H9 (cell line): ENCODE results near the gene WAPL. TPM values are rescaled to one million over a fixed set of nuclear protein-coding genes. Genes with fewer than 3 reads are reported as not detected.

Source experiments
- DNase-seq: peaks from one replicate; pipeline ENCODE4 v3.0.0-alpha.2; 2017
- H2AFZ ChIP-seq: one replicate; pipeline ENCODE4 v1.6.1; 2013; ENCODE audit warnings: mild to moderate bottlenecking, low read length, control low read depth, moderate library complexity
- H2AK5ac ChIP-seq: 2 replicates; pipeline ENCODE4 v1.6.1; 2013; ENCODE audit warnings: low read length, control low read depth, mixed read lengths; ENCODE audit not compliant: insufficient read length
- H2BK120ac ChIP-seq: one replicate; pipeline ENCODE4 v1.6.1; 2013; ENCODE audit warnings: low read depth, mild to moderate bottlenecking, low read length, control low read depth, inconsistent platforms; ENCODE audit not compliant: poor library complexity, severe bottlenecking
- H2BK12ac ChIP-seq: 2 replicates; pipeline ENCODE4 v1.6.1; 2013; ENCODE audit warnings: low read length, control low read depth, mixed read lengths, low read depth; ENCODE audit not compliant: insufficient read length
- H2BK15ac ChIP-seq: 2 replicates; pipeline ENCODE4 v1.6.1; 2013; ENCODE audit warnings: low read depth, low read length, control low read depth
- H2BK20ac ChIP-seq: one replicate; pipeline ENCODE4 v1.6.1; 2013; ENCODE audit warnings: low read depth, mild to moderate bottlenecking, low read length, control low read depth, inconsistent platforms; ENCODE audit not compliant: poor library complexity, severe bottlenecking
- H2BK5ac ChIP-seq: 2 replicates; pipeline ENCODE4 v1.6.1; 2013; ENCODE audit warnings: low read length, control low read depth, mixed read lengths; ENCODE audit not compliant: insufficient read length
- H3K14ac ChIP-seq: 2 replicates; pipeline ENCODE4 v1.6.1; 2013; ENCODE audit warnings: low read length, control low read depth; ENCODE audit not compliant: insufficient read depth
- H3K18ac ChIP-seq: 2 replicates; pipeline ENCODE4 v1.6.1; 2013; ENCODE audit warnings: low read depth, mild to moderate bottlenecking, mixed read lengths, low read length, control low read depth; ENCODE audit not compliant: insufficient read length
- H3K23ac ChIP-seq: 2 replicates; pipeline ENCODE4 v1.6.1; 2013; ENCODE audit warnings: low read length, control low read depth, mixed read lengths, low read depth; ENCODE audit not compliant: insufficient read length
- H3K23me2 ChIP-seq: 2 replicates; pipeline ENCODE4 v1.6.1; 2013; ENCODE audit warnings: low read depth, mild to moderate bottlenecking, mixed read lengths, low read length, control low read depth; ENCODE audit not compliant: insufficient read length, poor library complexity, severe bottlenecking
- H3K27ac ChIP-seq: 2 replicates; pipeline ENCODE4 v1.5.1; 2013; ENCODE audit warnings: low read length, control low read depth, mixed read lengths, low read depth; ENCODE audit not compliant: insufficient read length
- H3K27me3 ChIP-seq: 2 replicates; pipeline ENCODE4 v1.6.1; 2013; ENCODE audit warnings: low read length, control low read depth, inconsistent platforms; ENCODE audit not compliant: insufficient read depth
- H3K4ac ChIP-seq: 2 replicates; pipeline ENCODE4 v1.6.1; 2013; ENCODE audit warnings: low read depth, mild to moderate bottlenecking, control low read depth, inconsistent platforms, low read length, moderate library complexity
- H3K4me1 ChIP-seq: 2 replicates; pipeline ENCODE4 v1.6.1; 2013; ENCODE audit warnings: low read length, control low read depth, inconsistent platforms; ENCODE audit not compliant: insufficient read depth
- H3K4me2 ChIP-seq: 2 replicates; pipeline ENCODE4 v1.6.1; 2013; ENCODE audit warnings: low read length, control low read depth, mixed read lengths; ENCODE audit not compliant: insufficient read length, insufficient read depth
- H3K56ac ChIP-seq: 2 replicates; pipeline ENCODE4 v1.6.1; 2013; ENCODE audit warnings: low read depth, mild to moderate bottlenecking, mixed read lengths, low read length, control low read depth; ENCODE audit not compliant: insufficient read length
- H3K79me1 ChIP-seq: 2 replicates; pipeline ENCODE4 v1.6.1; 2013; ENCODE audit warnings: low read depth, mild to moderate bottlenecking, moderate library complexity, low read length, control low read depth, inconsistent platforms; ENCODE audit not compliant: insufficient read depth, poor library complexity, severe bottlenecking
- H3K79me2 ChIP-seq: 2 replicates; pipeline ENCODE4 v1.6.1; 2013; ENCODE audit warnings: low read length, control low read depth, inconsistent platforms; ENCODE audit not compliant: insufficient read depth
- H3K9ac ChIP-seq: 2 replicates; pipeline ENCODE4 v1.6.1; 2013; ENCODE audit warnings: low read length, control low read depth, mixed read lengths; ENCODE audit not compliant: insufficient read length; ENCODE audit errors: extremely low read depth
- H3K9me3 ChIP-seq: one replicate; pipeline ENCODE4 v1.6.1; 2013; ENCODE audit warnings: low read depth, low read length, inconsistent platforms; ENCODE audit not compliant: control insufficient read depth
- H3T11ph ChIP-seq: one replicate; pipeline ENCODE4 v1.6.1; 2013; ENCODE audit warnings: mild to moderate bottlenecking, low read length, control low read depth, inconsistent platforms
- H4K20me1 ChIP-seq: one replicate; pipeline ENCODE4 v1.6.1; 2013; ENCODE audit not compliant: control insufficient read depth, insufficient read length, insufficient read depth
- H4K5ac ChIP-seq: 2 replicates; pipeline ENCODE4 v1.6.1; 2013; ENCODE audit warnings: low read depth, mild to moderate bottlenecking, mixed read lengths, low read length, control low read depth; ENCODE audit not compliant: insufficient read length
- H4K8ac ChIP-seq: replicated peaks from 2 replicates; pipeline ENCODE4 v1.6.1; 2013; ENCODE audit warnings: low read length, control low read depth, mixed read lengths, low read depth; ENCODE audit not compliant: insufficient read length
- H4K91ac ChIP-seq: 2 replicates; pipeline ENCODE4 v1.6.1; 2013; ENCODE audit warnings: low read depth, mild to moderate bottlenecking, moderate library complexity, mixed read lengths, low read length, control low read depth; ENCODE audit not compliant: insufficient read length
- H3K27ac Mint-ChIP-seq, 3 experiments: 2 replicates in 2 of 3; 3 replicates in 1 of 3; pipeline ENCODE4 v1.8.0; 2020 to 2021; ENCODE audit warnings: mixed read lengths in 3 of 3, mild to moderate bottlenecking in 1 of 3, moderate library complexity in 1 of 3
- H3K27me3 Mint-ChIP-seq: 2 replicates; pipeline ENCODE4 v1.8.0; 2021; ENCODE audit warnings: low read depth, mild to moderate bottlenecking, moderate library complexity, mixed read lengths
- H3K36me3 Mint-ChIP-seq, 3 experiments: 2 replicates in 2 of 3; 3 replicates in 1 of 3; pipeline ENCODE4 v1.8.0; 2020 to 2021; ENCODE audit warnings: low read depth in 3 of 3, mixed read lengths in 3 of 3; ENCODE audit not compliant: insufficient read depth in 1 of 3
- H3K4me1 Mint-ChIP-seq, 2 experiments: 2 replicates each; pipeline ENCODE4 v1.8.0; 2020; ENCODE audit warnings: mixed read lengths in 2 of 2
- H3K4me3 Mint-ChIP-seq, 2 experiments: 2 replicates in 1 of 2; 3 replicates in 1 of 2; pipeline ENCODE4 v1.8.0; 2020 to 2021; ENCODE audit warnings: mild to moderate bottlenecking in 2 of 2, mixed read lengths in 2 of 2, moderate library complexity in 1 of 2
- H3K9me3 Mint-ChIP-seq, 2 experiments: 2 replicates in 1 of 2; 3 replicates in 1 of 2; pipeline ENCODE4 v1.8.0; 2020; ENCODE audit warnings: mild to moderate bottlenecking in 2 of 2, mixed read lengths in 2 of 2, moderate library complexity in 1 of 2
- WGBS: extraction: QIAGEN DNeasy Blood & Tissue Kit; methylation state at CpG from one replicate; pipeline ENCODE4 v1.1.7; 2013; ENCODE audit warnings: missing lambda C conversion rate, low lambda C conversion rate, mixed read lengths; ENCODE audit not compliant: insufficient read length; ENCODE audit errors: extremely low coverage; 5-methylcytosine and 5-hydroxymethylcytosine counted together
- total RNA-seq: library from RNA; stranded (reverse); gene quantifications from 2 replicates; pipeline ENCODE4 v1.2.1, GENCODE V29; 2021
- TF ChIP-seq, protein P1 (sequence below): fragments of 200-600 bp; sonication (generic); conservative IDR thresholded peaks from 3 replicates; pipeline ENCODE4 v1.8.0; 2021; ENCODE audit warnings: antibody characterized with exemption, mild to moderate bottlenecking

WAPL gene
- total RNA-seq, 1 experiment from 2014 or later, result 61.4 TPM

DNA sequence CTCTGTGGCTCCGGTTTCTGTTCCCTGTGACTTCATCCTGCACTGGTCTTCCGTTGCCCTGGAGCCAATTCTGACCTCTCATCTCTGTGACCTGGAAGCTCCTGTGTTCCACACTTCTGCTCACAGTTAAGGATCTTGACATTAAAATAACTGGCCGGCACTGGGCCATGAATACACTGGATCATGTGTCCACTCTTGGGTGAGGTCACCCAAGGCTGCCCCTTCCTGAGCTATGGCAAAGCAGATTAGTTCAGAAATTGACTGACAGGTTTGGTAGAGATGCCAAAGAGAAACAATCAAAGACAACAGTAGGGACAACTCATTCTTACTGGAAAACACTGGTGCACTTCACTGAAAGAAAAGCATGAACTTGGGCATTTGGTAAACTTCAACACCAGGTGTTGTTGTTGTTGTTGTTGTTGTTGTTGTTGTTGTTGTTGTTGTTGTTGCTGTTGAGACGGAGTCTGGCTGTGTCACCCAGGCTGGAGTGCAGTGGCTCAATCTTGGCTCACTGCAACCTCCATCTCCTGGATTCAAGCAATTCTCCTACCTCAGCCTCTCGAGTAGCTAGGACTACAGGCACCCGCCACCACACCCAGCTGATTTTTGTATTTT lies 118.3 kb downstream of the WAPL start:
- Histone ChIP-seq H4K20me1 (no peaks in the 10 kb centered on the region), H3K23me2 (peaks cover 15% of the 10 kb centered on the region), H4K8ac (no peak overlapping the region), H3K27ac (no peak overlapping the region), H3K56ac (no peak overlapping the region), H3K4me2 (no peak overlapping the region), H4K5ac (no peak overlapping the region), H2BK20ac (no peak overlapping the region), H2BK15ac (no peak overlapping the region), H3K79me1 (no peaks in the 10 kb centered on the region), H3K4ac (no peak overlapping the region), H2BK120ac (no peak overlapping the region), H3K14ac (no peak overlapping the region), H3K23ac (no peak overlapping the region), H4K91ac (no peak overlapping the region), H2AK5ac (no peak overlapping the region), H3K9ac (no peak overlapping the region), H3K4me1 (peaks cover 6% of the 10 kb centered on the region; the same call in 1 of the 2 replicates), H3K27me3 (peaks cover 19% of the 10 kb centered on the region; the same call in 1 of the 2 replicates), H2AFZ (no peak overlapping the region), H3K9me3 (no peaks in the 10 kb centered on the region), H3T11ph (no peak overlapping the region), H3K18ac (no peak overlapping the region), H3K79me2 (no peaks in the 10 kb centered on the region), H2BK12ac (no peak overlapping the region), H2BK5ac (no peak overlapping the region)
- peaks cover 22 to 23% of the 10 kb centered on the region in 2 experiments for H3K4me1 Mint-ChIP-seq
- 0 out of 5 replicates have a peak overlapping the region, but pooled peaks of 1 of the 2 experiments have one; percentile 4 for H3K4me3 Mint-ChIP-seq
- H3K27ac Mint-ChIP-seq, result no peak overlapping the region
- TF ChIP-seq, protein P1, sequence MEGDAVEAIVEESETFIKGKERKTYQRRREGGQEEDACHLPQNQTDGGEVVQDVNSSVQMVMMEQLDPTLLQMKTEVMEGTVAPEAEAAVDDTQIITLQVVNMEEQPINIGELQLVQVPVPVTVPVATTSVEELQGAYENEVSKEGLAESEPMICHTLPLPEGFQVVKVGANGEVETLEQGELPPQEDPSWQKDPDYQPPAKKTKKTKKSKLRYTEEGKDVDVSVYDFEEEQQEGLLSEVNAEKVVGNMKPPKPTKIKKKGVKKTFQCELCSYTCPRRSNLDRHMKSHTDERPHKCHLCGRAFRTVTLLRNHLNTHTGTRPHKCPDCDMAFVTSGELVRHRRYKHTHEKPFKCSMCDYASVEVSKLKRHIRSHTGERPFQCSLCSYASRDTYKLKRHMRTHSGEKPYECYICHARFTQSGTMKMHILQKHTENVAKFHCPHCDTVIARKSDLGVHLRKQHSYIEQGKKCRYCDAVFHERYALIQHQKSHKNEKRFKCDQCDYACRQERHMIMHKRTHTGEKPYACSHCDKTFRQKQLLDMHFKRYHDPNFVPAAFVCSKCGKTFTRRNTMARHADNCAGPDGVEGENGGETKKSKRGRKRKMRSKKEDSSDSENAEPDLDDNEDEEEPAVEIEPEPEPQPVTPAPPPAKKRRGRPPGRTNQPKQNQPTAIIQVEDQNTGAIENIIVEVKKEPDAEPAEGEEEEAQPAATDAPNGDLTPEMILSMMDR, result no peak
- peaks cover 49% of the 10 kb centered on the region for H3K27me3 Mint-ChIP-seq
- no CpG with 5 or more reads among the region's 6 CpGs for WGBS
- no peak for DNase-seq
- H3K36me3 Mint-ChIP-seq, result peaks cover 0 to 4% (median 1%) of the 10 kb centered on the region in 3 experiments; a peak in 3 of 7 replicates
- H3K9me3 Mint-ChIP-seq, result peaks cover 0 to 6% of the 10 kb centered on the region in 2 experiments; a peak in 3 of 5 replicates
